Stimulated activated CD8-positive, alpha-beta memory T cell treated with anti-CD3 and anti-CD28 coated beads, Interleukin-4, amount 100 ng/mL, for 1 hour (primary cell): ENCODE data around the gene BTBD2.

Source experiments
- DNase-seq, 2 donors: peaks; one replicate each; pipeline ENCODE4 v3.0.0-alpha.2; 2020; ENCODE audit warnings: low read depth in 2 of 2, low spot score in 1 of 2

Gene BTBD2

GRCh38 chr19:1987197-1988187, 28.0 kb downstream of the BTBD2 start:
- no peak for DNase-seq

- DNase-seq = no peak
Observed at GRCh38 chr19:1986357-1987162, 29.0 kb downstream of the BTBD2 start.

- DNase-seq = no peak
Observed at GRCh38 chr19:1985588-1986356, 29.7 kb downstream of the BTBD2 start.

GRCh38 chr19:1984357-1984756, 31.2 kb downstream of the BTBD2 start:
- DNase-seq = no peak

- no peak for DNase-seq
Observed at GRCh38 chr19:1981253-1981652, 34.3 kb downstream of the BTBD2 start.

- no peak for DNase-seq
Observed at GRCh38 chr19:1980809-1981181, 34.7 kb downstream of the BTBD2 start.

- no peak for DNase-seq
Observed at GRCh38 chr19:1980091-1980808, 35.3 kb downstream of the BTBD2 start.

- no peak for DNase-seq
Observed at GRCh38 chr19:1979642-1980041, 35.9 kb downstream of the BTBD2 start.

- no peak for DNase-seq
Observed at GRCh38 chr19:1979017-1979416, 36.5 kb downstream of the BTBD2 start.

- no peak for DNase-seq
Observed at GRCh38 chr19:1978346-1978894, 37.1 kb downstream of the BTBD2 start.

- no peak for DNase-seq
Observed at GRCh38 chr19:1977120-1977519, 38.4 kb downstream of the BTBD2 start.

GRCh38 chr19:1975162-1975480, 40.4 kb downstream of the BTBD2 start:
- no peak for DNase-seq

- DNase-seq = no peak
Observed at GRCh38 chr19:1974381-1975161, 40.9 kb downstream of the BTBD2 start.

GRCh38 chr19:1970806-1971502, 44.6 kb downstream of the BTBD2 start:
- no peak for DNase-seq

- no peak for DNase-seq
Observed at GRCh38 chr19:1970003-1970805, 45.3 kb downstream of the BTBD2 start.

GRCh38 chr19:1969176-1970002, 46.1 kb downstream of the BTBD2 start:
- DNase-seq = no peak
